T-helper 22 cell (primary cell): Measurements from ENCODE around the gene CKB.

Experiments used
- DNase-seq: peaks from one replicate; pipeline ENCODE4 v3.0.0-alpha.2; 2020; ENCODE audit warnings: low read depth

Gene CKB

DNA sequence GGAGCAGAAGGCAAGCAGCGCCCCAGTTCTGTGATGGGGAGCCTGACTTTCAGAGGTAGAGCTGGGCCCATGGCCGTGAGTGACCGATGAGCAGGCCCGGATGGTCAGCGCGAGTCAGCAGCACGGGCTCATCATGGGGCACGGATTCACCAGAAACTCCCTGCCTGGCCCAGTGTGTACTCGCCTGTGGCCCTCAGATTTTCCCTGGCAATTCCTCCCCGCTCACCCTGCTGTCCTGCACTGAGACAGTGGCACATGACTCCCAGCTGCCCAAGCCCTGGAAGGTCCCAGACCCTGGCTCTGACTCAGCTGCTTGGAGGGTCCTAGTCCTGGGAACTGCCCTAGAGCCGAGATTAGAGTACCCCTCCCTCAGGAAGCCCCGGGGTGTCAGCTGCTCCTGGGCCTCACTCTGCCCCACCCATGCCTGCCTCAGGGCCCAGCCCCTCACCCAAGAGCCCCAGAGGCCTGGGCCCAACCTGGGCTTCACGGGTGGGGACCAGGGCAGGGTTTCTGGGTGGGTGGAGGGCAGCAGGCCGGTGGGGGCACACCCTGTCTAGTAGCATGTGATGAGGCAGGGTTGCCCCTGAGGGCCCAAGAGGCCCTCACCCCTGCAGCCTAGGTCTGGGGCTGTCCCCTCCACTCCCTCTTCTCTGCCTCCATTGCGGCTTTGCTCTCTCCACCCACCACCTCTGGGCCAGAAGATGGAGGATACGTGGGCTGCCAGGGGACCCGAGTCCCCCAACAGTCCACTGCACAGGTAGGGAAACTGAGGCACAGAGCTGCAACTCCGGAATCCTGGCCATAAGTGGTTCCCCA is 14.8 kb upstream of the CKB start:
- no peak for DNase-seq

DNA sequence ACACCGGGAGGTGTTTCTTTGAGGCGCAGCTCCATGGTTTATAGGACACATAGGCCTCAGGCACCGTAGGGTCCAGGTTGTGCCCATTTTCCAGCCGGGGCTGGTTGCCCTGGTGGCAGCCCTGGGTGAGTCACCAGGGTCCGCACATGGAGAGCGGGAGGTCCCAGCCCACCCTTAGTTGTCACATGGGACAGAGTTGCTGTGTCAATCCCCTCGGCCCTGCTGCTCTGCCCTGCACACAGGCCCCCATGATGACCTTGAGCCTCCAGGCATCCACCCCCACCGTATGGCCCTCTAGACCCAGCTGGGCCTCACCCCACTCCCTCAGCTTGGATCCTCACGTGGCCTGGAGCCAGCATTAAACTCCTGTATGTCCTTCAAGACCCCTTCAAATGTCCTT is 14.1 kb upstream of the CKB start:
- no peak for DNase-seq

DNA sequence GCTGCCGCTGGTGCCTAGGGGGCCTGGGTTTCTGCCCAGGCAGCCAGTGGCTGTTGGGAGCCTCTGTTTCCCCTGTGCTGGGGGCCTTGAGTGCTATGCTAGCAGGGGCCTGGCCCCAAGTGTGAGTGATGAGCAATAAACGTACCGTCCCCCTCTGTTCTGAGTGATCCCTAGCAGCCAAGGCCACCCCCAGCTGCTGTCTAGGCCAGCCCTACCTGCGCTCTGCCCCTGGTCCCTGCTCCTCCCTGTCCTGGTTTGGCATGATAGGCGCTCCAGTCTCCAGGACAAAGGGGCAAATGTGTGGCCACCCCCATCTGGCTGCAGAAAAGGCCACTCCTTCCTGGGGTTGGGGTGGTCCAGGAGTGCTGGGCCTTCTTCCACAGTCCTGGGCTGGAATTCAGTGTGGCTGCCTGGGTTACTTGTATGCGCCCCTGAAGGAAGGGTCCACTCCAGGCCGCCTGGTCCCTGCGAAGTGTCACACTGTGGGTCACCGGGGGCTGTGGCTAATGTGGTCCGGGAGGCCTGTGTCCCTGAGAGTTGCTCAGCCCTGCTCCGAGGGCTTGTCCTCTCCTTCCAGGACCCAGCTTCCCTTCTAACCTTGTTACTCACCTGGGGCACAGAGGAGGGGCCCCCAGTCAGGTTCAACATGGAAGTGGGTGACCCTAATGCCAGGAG is 13.4 kb upstream of the CKB start:
- no peak for DNase-seq

DNA sequence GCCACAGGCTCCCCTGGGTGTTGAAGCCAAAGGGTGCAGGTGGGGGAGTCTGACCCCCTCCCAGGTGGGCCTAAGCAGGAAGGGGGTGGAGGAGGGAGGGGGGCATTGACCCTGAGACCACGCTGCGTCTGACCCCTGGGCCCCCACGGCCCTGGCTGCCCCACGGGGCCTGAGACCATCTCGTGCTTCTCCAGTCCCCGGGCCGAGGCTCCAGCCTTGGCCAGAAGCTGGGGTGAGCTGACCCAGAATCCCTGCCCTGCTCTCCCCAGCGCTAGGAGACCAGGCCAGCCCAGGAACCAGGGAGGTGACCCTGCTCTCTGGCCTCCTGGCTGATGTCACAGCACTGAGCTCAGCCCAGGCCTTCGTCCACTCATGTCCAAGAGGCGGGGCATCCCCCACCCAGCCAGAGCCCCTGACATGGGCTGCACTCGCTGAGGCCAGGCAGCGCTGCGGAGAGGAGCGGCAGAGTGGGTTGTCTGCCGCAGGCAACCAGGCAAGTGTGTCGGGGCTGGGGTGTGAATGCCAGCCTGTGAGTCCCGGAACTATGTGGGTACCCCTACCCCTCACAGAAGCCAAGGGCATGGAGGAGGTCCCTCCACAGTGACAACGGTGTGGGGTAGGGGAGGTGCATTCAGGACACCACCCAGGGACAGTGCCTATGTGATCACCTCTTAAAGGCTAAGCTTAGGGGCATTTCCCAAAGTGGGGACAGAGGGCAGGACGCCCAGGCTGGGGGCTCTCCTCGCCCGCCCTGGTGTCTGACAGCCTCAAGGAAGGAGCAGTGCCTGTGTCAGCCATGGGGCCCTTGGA is 12.7 kb upstream of the CKB start:
- DNase-seq = no peak

DNA sequence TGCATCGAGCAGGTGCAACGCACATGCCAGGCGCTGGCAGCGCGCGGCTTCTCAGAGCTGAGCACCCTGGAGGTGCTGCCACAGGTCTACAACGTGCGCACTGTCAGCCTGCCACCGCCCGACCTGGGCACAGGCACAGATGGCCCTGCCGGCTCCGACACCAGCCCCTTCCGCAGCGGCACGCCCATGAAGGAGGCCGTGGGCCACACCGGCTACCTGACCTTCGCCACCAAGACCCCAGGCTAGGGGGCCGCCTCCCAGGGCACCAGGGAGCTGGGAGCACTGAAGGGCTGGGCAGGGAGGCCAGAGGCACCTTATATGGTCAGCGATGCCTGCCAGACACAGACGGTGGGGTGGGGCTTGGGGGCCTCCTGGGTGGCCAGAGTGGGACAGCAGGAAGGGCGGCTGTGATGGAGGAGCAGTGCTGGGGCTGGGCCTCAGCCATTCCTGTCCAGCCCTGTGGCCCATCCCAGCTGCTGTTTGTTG is 12.0 kb upstream of the CKB start:
- no peak for DNase-seq

DNA sequence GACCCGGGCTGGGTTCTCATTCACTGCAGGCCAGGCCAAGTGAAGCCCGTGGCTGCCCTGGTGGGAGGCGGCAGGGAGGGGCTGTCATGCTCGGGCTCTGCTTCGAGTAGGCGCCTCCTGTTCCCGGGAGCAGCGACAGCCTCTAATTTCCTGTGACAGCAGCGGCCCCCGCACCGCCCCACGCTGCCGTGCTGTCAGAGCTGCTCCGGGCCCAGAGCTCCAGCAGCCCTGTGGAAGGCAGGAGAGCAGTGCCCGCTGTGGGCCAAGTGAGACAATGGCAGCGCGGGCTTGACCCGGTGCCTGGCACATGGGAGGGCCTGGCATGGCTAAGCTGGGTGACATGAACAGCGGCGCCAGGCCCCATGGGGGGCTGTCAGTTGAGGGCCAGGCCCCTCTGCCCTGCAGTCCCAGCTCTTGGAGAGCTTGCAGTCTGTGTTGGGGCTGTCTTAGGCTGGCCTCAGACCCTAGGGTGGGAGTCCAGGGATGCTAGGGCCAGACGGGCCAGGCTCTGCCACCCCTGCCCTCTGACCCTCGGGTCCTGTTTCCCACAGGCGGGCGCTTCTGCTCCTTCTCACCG is 11.5 kb upstream of the CKB start:
- DNase-seq = no peak

DNA sequence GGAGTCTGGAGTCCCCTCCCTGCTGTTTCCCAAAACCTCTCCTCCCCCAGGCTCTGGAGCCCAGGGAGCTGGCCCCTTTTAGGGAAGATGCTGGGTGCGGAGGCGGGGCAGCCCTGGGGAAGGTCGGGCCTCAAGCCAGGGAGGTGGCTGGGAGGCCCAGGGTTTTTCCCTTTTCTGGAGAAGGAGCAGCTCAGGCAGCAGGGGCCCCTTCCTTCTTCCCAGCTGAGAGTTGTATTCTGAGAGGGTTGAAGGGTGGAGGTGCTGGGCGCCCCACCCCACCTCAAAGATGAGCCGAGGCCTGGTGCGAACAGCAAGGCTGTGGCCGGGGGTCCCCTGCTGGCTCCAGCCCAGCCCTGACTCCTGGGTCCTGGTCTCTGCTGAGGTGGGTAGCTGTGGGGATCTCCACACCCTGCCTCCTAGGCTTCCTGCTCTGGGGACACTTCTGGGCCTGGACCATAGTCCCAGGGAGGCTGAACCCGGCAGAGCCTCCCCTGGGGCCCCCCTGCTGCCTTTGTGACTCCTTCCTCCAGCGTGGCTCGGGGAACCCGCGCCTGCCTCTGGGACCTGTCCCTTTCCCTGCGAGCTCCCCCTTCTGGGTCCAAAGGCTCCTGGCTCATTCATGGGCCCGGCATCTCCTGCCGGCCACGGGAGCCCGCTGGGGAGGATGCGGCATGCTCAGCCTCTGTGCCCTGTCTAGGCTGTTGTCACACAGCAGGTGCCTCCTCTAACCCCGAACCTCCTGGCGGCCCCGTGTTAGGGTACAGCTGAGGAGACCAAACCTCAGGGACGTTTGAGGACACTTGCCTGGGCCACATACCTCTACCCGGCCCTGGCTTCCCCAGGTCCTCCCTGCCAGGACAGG is 10.7 kb upstream of the CKB start:
- no peak for DNase-seq

DNA sequence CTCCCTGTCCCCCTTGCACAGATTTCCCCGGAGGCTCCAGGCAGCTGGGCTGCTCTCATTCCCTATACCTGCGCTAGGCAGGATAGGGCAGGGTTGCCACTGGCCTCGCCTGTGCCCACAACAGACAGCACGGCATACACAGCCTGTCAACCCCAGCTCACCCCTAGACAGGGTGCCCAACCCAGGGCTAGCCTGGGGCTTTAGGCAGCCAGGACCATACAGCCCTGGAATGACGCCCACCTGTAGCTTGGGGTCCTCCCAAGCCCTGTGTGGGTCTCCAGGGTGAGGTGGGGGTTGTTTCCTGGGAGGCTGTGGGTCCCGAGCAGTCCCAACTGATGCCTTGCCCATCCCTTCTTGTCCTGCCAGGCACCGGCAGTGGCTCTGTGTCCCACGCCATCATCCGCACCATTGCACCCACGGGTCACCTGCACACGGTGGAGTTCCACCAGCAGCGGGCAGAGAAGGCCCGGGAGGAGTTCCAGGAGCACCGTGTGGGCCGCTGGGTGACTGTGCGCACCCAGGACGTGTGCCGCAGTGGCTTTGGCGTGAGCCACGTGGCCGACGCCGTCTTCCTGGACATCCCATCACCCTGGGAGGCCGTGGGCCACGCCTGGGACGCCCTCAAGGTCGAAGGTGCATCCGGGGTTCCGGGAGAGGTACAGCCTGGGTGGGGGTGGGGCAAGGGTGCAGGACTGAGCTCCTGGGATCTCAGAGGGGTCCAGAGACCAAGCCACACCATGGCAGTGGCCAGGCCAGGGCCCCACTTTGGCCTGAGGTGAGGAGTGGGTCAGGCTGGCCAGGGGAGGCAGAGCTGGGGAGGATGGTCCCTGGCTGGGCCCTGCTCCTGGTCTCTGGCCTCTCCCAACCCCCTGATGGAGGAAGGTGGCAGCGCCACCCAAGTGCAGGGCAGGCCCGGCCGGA is 9.8 kb upstream of the CKB start:
- no peak for DNase-seq

DNA sequence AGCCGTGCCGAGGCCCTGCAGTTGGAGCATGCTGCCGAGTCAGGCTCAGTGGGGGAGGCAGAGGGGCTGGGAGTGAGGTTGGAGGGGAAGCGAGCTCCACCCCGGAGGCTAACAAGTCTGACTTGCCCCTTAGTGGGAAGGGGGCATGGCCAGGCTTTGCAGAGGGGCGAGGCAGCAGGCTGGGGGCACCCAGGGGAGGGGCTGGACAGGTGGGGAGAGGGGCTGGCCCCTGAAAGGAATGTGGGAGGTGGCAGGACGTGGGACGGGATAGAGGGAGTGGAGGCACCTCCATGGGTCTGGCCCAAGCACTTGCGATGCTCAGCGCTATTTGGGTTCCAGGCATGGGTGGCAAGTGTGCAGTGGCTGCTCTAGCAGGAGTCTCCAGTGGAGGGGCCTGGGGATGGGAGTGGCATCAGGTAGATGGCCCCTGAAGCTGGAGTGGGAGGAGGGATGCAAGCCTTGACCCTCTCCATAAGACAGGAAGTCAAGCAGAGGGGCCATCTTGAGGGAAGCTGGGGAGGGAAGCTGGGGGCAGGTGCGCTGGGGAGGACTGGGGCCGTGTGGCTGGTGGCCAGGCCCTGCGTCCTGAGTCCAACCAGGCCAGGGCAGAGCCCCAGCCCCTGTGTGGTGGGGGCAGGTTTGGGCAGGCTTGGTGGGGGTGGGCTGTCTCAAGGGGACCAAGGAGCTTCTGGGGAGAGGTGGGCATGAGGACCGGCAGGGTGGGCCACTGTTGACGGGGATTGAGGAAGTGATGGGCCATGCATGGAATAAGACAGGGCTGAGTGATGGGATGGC is 9.0 kb upstream of the CKB start:
- no peak for DNase-seq

DNA sequence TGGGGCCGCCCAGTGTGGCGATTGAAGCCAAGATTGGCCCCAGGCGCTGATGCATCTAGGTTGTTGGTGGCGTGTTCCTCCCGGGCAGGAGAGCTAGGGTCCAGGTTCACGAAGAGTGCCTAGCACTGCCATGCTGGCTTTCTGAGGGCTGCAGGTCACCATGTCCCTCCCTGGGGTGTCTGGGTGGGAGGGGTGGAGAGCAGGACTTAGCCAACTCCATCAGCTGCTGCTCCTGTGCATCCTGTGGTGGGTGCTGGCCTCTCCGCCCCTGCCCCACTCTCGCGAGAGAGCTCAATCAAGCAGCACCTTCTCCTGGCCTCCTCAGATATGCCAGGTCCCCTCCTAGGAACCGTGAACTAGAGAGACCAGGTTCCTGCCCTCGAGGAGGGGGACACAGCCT is 8.2 kb upstream of the CKB start:
- no peak for DNase-seq

DNA sequence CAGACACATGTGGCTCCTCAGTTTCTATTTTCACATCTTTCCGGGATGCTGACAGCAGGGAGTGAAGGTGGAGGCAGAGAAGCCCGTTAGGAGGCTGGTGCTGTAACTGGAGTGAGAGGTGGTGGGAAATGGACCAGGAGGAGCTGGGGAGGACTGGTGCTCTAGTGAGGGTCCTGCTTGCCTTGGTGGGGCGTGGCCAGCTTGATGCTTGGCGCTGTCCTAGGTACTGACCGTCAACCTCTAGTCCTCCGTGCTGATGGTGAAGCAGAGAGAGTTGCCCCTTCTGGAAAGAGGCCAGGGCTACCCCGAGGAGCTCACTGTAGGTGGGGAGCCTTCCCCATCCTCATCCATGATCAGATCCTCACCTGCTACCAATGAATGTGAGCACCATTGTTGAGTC is 7.8 kb upstream of the CKB start:
- no peak for DNase-seq

DNA sequence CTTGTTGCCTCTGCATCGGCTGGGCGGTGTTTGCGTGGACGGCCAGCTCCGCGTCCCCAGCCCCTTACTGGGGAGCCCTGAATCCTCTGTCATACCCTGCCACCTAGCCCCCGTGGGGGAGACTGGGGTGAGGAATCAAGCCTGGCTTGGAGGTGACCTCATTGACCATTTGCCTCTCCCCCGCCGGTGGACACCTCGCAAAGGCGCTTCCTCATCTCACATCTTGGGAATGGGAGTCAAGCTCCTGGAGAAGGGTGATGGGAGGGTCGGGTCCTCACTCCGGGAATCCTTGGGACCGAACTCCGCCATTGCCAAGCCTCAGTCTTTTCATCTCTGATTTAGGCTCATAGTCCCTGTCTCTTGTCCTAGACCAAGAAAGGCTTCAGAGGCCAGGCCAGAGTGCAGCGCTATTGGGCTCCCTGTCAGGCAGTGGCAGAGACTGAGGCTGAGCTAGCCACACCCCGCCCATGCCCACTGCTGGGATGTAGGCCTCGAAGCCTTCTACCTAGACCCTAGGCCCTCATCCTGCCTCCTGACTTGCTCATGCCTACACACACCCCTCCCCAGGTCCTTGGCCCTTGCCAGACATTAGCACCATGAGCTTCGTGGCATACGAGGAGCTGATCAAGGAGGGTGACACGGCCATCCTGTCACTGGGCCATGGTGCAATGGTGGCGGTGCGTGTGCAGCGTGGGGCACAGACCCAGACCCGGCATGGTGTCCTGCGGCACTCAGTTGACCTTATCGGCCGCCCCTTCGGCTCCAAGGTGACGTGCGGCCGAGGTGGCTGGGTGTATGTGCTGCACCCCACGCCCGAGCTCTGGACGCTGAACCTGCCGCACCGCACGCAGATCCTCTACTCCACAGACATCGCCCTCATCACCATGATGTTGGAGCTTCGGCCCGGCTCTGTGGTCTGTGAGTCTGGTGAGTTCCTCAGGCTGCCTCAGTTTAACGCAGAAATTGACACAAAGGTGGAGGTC is 7.0 kb upstream of the CKB start:
- no peak for DNase-seq

DNA sequence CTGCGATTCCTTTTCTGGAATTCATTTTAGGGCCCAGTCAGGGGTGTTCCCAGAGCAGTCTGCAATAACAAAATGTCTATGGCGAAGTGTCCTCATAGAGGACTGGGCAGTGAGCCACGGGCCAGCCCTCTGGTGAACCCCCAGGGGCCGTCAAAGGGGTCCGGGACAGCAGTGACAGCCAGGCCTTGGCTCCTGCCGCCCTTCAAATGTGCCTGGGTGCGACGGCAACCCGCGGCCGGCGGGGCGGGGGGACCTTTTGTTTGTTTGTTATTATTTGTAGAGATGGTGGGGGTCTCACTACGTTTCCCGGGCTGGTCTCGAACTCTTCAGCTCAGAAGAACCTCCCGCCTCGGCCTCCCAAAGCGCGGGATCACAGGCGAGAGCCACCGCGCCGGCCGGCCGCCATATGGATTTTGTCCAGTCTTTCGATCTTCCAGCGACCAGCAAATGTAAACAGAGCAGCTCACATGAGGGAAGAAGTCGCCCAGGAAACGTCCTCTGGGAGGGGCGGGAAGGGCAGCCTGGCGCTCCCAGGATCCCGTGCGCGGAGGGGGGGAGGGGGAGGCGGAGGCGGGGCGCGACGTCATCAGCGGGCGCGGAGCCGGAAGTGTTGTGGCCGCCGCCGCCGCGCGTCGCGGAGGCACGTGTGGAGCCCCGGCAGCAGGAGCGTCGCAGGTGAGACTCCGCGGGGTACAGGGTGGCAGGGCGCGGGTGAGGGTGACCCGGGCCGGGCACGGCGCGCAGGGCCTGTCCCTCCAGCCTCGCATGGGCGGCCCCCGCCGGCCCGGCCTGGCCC is 6.2 kb upstream of the CKB start, which contains the start of gene TRMT61A:
Gene TRMT61A (plus strand): TSS at position 610 of the 796 bp plus-strand sequence. CDS start 783 bp downstream, outside the sequence.
- peak; percentile 69 for DNase-seq

DNA sequence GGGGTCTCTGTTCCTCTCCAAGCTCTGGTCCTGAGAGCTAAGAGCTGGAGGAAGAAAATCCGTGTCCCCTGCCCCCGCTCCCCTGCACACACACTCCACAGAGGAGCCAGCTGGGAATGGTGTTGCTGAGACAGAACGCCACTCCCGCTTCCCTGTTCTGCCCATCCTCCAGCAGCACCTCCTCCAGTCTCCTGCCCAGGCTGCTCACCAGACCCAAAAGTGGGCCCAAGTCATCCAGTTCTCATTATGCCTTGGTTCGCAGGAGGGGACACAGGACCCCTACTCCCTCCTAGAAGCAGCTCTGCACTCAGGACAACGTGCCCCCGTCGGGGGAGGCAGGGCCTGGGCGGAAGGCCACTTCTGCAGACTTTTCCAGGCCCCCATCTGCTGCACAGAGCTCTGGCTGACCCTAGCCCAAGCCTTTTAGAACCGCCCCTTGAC is 5.5 kb upstream of the CKB start:
- DNase-seq = no peak

DNA sequence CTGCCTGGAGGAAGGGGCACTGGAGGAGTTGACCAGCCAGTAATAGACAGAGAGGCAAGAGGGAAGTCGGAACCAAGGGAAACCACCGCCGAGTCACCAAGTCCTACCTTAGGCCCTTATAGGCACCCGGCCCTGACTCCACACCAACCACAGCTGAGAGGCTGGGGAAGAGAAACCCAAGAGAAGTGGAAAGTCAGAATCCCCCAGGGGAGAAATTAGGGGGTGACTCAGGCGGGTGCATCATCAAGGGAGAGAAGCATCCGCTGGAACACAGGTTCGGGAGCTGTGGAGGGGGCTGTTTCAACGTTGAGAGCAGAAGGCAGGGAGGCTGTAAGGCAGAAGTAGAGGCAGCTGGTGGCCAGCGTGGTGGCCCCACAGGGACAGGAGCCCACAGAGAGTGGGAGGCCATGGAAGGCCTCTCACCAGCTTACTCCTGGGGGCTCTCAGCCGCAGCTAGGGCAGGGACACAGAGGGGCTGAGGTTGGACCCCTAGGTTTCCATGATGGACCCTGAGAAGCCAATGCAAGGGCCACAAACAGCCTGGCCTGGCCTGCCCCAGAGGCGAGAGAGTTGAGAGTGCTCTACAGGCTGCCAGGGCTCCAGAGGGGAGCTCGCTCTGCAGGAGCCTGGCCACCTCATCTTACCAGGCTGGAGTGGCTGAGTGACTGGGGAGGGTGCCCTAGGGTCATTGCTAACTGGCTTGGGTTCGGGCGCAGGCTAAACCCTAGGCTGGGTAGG is 4.9 kb upstream of the CKB start:
- no peak for DNase-seq

DNA sequence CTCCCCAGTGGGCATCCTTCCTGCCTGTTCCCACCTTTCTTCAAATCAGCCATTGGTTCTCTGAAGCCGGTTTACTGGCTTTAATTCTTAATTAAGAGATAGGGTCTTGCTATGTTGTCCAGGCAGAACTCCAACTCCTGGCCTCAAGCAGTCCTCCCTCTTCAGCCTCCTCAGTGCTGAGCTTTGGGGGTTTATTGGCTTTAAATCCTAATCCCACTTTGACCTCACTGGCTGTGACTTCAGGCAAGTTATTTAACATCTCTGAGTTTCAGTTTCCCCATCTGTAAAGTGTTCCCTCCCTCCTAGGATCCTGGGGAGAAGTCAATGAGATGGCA is 4.3 kb upstream of the CKB start:
- DNase-seq = no peak
